Activated CD8-positive, alpha-beta T cell treated with anti-CD3 and anti-CD28 coated beads for 36 hours (primary cell): ENCODE results near the gene FAM20C. TPM values are rescaled to one million over a fixed set of nuclear protein-coding genes. Genes with fewer than 3 reads are reported as not detected.

ENCODE experiments used
- ATAC-seq: fragments of 200-7000 bp; cut with Tn5 transposase; one replicate; pipeline ENCODE4 v1.10.0; 2021; ENCODE audit warnings: mild to moderate bottlenecking, moderate library complexity
- CTCF ChIA-PET: fragments of 350-600 bp; sonication (Branson Sonifier 250); formaldehyde crosslinking; loops from one replicate; lab custom pipeline; 2021; ENCODE audit warnings: antibody characterized with exemption; lab: Charles Lee
- POLR2A ChIA-PET: fragments of 350-600 bp; sonication (Branson Sonifier 250); formaldehyde crosslinking; loops from one replicate; lab custom pipeline; 2021; ENCODE audit warnings: antibody characterized with exemption; lab: Charles Lee
- DNase-seq: peaks from one replicate; pipeline ENCODE4 v3.0.0-alpha.2; 2020
- H3K27ac Mint-ChIP-seq: one replicate; pipeline ENCODE4 v1.8.0; 2021; ENCODE audit warnings: mild to moderate bottlenecking, mixed read lengths
- H3K27me3 Mint-ChIP-seq: one replicate; pipeline ENCODE4 v1.8.0; 2021; ENCODE audit warnings: mixed read lengths
- H3K36me3 Mint-ChIP-seq: one replicate; pipeline ENCODE4 v1.8.0; 2021; ENCODE audit warnings: low read depth, mixed read lengths
- H3K4me1 Mint-ChIP-seq: one replicate; pipeline ENCODE4 v1.8.0; 2021; ENCODE audit warnings: low read depth, mixed read lengths
- H3K4me3 Mint-ChIP-seq: one replicate; pipeline ENCODE4 v1.8.0; 2021; ENCODE audit warnings: mild to moderate bottlenecking, moderate library complexity, mixed read lengths
- H3K9me3 Mint-ChIP-seq: one replicate; pipeline ENCODE4 v1.8.0; 2021; ENCODE audit warnings: mixed read lengths
- CTCF ChIP-seq: fragments of 200-600 bp; IDR thresholded peaks from one replicate; pipeline ENCODE4 v1.8.0; 2022; ENCODE audit warnings: antibody characterized with exemption, mild to moderate bottlenecking
- intact Hi-C: fragments of 100-400 bp; cut with micrococcal nuclease; formaldehyde crosslinking; loops from one replicate; pipeline ENCODE4 v1.10.0; 2022
- total RNA-seq, 2 experiments: library from RNA; stranded (reverse); gene quantifications; one replicate each; pipeline ENCODE4 v1.2.3, GENCODE V29; 2021

FAM20C gene
- total RNA-seq, 2 experiments from 2014 or later, result 0.29 to 1.1 TPM

GRCh38 chr7:231030-231857 is 38.9 kb downstream of the FAM20C start:
- no peak overlapping the region for H3K27ac Mint-ChIP-seq
- no peak for TF ChIP-seq CTCF
- ChIA-PET POLR2A (no interaction called here), CTCF (no interaction called here)
- H3K36me3 Mint-ChIP-seq, result no peaks in the 10 kb centered on the region
- H3K4me3 Mint-ChIP-seq, result no peak overlapping the region
- H3K27me3 Mint-ChIP-seq, result peaks cover 3% of the 10 kb centered on the region
- no peaks in the 10 kb centered on the region for H3K9me3 Mint-ChIP-seq
- no peak for ATAC-seq
- intact Hi-C loops, result no loop called here
- no peaks in the 10 kb centered on the region for H3K4me1 Mint-ChIP-seq
- no peak for DNase-seq

- no peak overlapping the region for H3K4me3 Mint-ChIP-seq
- no peak for ATAC-seq
- CTCF ChIA-PET, result no interaction called here
- H3K36me3 Mint-ChIP-seq, result no peaks in the 10 kb centered on the region
- intact Hi-C loops, result no loop called here
- H3K27me3 Mint-ChIP-seq, result peaks cover 3% of the 10 kb centered on the region
- no peak for TF ChIP-seq CTCF
- H3K9me3 Mint-ChIP-seq, result no peaks in the 10 kb centered on the region
- no peak overlapping the region for H3K27ac Mint-ChIP-seq
- DNase-seq, result no peak
- no peaks in the 10 kb centered on the region for H3K4me1 Mint-ChIP-seq
- POLR2A ChIA-PET, result no interaction called here
These were observed 39.5 kb downstream of the FAM20C start for GRCh38 chr7:231858-232246.

- CTCF ChIA-PET, result no interaction called here
These were observed 40.3 kb downstream of the FAM20C start for GRCh38 chr7:232410-233248.

GRCh38 chr7:233249-234035 is 41.1 kb downstream of the FAM20C start:
- H3K36me3 Mint-ChIP-seq, result no peaks in the 10 kb centered on the region
- intact Hi-C loops, result no loop called here
- H3K4me3 Mint-ChIP-seq, result no peak overlapping the region
- ChIA-PET POLR2A (no interaction called here), CTCF (no interaction called here)
- TF ChIP-seq CTCF, result no peak
- DNase-seq (no peak), ATAC-seq (no peak)
- no peaks in the 10 kb centered on the region for H3K4me1 Mint-ChIP-seq
- H3K9me3 Mint-ChIP-seq, result no peaks in the 10 kb centered on the region
- H3K27me3 Mint-ChIP-seq, result peaks cover 3% of the 10 kb centered on the region
- no peak overlapping the region for H3K27ac Mint-ChIP-seq

More at GRCh38 chr7:232410-233248, 40.3 kb downstream of the FAM20C start:
- DNase-seq, result no peak
- Mint-ChIP-seq H3K4me3 (no peak overlapping the region), H3K36me3 (no peaks in the 10 kb centered on the region), H3K27me3 (peaks cover 3% of the 10 kb centered on the region), H3K4me1 (no peaks in the 10 kb centered on the region), H3K9me3 (no peaks in the 10 kb centered on the region), H3K27ac (no peak overlapping the region)
- POLR2A ChIA-PET, result no interaction called here
- TF ChIP-seq CTCF, result no peak
- ATAC-seq, result no peak
- intact Hi-C loops, result no loop called here
